Measurements from ENCODE around the gene CEP164. TPM values are rescaled to one million over a fixed set of nuclear protein-coding genes. Genes with fewer than 3 reads are reported as not detected.

Gene CEP164
- total RNA-seq, 2 experiments from 2014 or later = 33.0 to 36.7 TPM

DNA sequence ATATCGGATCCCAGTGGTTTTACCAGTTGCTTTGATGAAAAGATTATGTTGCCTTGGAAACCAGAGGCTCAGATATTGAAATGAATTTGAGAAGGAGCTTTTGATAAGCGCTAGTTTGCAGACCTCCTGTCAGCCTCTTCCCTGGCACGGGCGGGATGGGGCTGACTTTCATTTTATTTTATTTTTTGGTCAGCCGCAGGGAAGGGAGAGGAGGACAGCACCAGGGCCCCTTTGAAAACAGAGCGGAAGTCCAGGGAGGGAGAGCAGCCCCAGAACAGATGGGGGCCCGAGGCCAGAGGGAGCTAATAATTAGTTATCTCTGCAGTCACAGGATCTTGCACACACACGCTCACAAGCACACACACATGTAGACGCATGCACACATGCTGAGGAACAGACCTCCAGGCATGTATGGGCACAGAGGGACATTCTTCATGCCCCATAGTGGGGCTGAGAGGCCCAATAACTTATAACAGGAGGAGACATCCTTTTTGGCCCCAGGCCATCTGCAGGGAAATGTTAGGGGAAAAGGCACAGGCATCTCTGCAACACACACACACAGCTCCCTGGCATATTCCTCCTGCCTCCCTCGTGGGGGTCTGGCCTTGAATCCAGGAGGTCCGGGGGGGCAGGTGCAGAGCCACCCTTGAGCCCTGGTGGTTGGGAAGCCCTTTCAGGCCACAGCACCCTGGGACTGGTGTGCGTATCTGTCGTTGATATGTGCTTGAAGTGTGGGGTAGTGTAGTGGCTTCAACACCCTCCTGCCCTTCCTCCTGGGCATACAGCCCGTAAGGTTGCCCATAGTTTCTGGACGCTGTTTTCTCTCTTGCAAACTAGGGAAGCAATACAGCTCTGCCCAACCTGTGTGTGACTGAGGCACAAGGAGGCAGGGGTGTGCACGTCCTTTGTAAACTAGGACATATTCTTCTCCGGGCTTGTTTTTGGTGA is 117.3 kb downstream of the CEP164 start:
- H3K4me1 Mint-ChIP-seq (ENCODE audit: low read depth) = no peaks in the 10 kb centered on the region
- H3K9me3 Mint-ChIP-seq = no peaks in the 10 kb centered on the region
- H3K4me3 ChIP-seq (ENCODE audit: low read length) = no peak overlapping the region
- ChIA-PET CTCF (no interaction called here), POLR2A (no interaction called here)
- H3K9me3 ChIP-seq (ENCODE audit: control insufficient read depth in 1 of 2, insufficient read depth in 1 of 2, low read length in 2 of 2) = peaks cover 0 to 13% of the 10 kb centered on the region in 2 experiments
- TF ChIP-seq, protein P1, sequence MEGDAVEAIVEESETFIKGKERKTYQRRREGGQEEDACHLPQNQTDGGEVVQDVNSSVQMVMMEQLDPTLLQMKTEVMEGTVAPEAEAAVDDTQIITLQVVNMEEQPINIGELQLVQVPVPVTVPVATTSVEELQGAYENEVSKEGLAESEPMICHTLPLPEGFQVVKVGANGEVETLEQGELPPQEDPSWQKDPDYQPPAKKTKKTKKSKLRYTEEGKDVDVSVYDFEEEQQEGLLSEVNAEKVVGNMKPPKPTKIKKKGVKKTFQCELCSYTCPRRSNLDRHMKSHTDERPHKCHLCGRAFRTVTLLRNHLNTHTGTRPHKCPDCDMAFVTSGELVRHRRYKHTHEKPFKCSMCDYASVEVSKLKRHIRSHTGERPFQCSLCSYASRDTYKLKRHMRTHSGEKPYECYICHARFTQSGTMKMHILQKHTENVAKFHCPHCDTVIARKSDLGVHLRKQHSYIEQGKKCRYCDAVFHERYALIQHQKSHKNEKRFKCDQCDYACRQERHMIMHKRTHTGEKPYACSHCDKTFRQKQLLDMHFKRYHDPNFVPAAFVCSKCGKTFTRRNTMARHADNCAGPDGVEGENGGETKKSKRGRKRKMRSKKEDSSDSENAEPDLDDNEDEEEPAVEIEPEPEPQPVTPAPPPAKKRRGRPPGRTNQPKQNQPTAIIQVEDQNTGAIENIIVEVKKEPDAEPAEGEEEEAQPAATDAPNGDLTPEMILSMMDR (IDR thresholded peaks at IDR 0.05) = no peak
- peaks cover 23% of the 10 kb centered on the region for H3K27me3 Mint-ChIP-seq
- H3K27ac Mint-ChIP-seq = no peak overlapping the region
- H3K27ac ChIP-seq (ENCODE audit: low read depth in 1 of 2, low read length in 2 of 2) = no peak overlapping the region
- H3K36me3 ChIP-seq (ENCODE audit: insufficient read depth, low read length) = no peaks in the 10 kb centered on the region
- H3K4me3 Mint-ChIP-seq = no peak overlapping the region
- no peaks in the 10 kb centered on the region for H3K4me1 ChIP-seq (ENCODE audit: insufficient read depth, low read length)
- no peak for DNase-seq
- intact Hi-C loops (cut with DNase I, micrococcal nuclease) = no loop called here
- no peaks in the 10 kb centered on the region for H3K36me3 Mint-ChIP-seq (ENCODE audit: low read depth)
- H3K27me3 ChIP-seq (ENCODE audit: control insufficient read depth in 1 of 2, insufficient read depth in 2 of 2, low read length in 2 of 2) = peaks cover 0 to 7% of the 10 kb centered on the region in 2 experiments
- ATAC-seq (ENCODE audit: poor library complexity) = no peak

DNA sequence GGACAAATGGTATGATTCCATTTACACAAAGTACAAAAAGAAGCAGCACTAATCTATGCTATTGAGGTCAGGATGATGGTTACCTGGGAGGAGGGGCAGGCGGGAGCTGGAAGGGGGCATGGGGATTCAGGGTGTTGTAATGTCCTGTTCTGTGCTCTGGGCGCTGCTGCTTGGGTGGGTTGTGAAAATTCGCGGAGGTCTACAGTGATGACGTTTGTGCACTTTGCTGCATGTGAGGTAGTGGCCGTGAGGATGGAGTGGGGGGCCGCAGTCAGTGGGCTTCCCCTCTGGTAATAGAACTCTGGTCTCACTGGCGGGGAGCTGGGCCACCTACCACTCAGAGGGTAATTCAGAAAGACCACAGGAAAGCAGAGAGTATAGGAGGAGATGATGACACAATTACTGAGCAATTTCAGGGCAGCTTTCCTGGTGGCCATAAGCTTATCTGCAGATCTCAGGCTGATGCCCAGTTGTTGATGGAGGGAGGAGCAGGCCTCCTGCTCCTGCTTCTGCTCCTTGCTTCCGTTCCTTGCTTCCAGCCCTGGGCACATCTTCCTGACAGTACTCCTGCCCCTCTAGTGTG is 121.5 kb downstream of the CEP164 start:
- Histone ChIP-seq H3K4me3 (ENCODE audit: low read length) (no peak overlapping the region), H3K27me3 (ENCODE audit: control insufficient read depth in 1 of 2, insufficient read depth in 2 of 2, low read length in 2 of 2) (no peaks in the 10 kb centered on the region), H3K27ac (ENCODE audit: low read depth in 1 of 2, low read length in 2 of 2) (no peak overlapping the region), H3K9me3 (ENCODE audit: control insufficient read depth in 1 of 2, insufficient read depth in 1 of 2, low read length in 2 of 2) (peaks cover 0 to 14% of the 10 kb centered on the region in 2 experiments), H3K4me1 (ENCODE audit: insufficient read depth, low read length) (no peaks in the 10 kb centered on the region), H3K36me3 (ENCODE audit: insufficient read depth, low read length) (no peaks in the 10 kb centered on the region)
- ATAC-seq (ENCODE audit: poor library complexity) = no peak
- intact Hi-C loops (cut with DNase I, micrococcal nuclease) = no loop called here
- DNase-seq = no peak
- TF ChIP-seq, protein P1 (IDR thresholded peaks at IDR 0.05) = no peak
- peaks cover 5% of the 10 kb centered on the region for H3K27me3 Mint-ChIP-seq
- no peaks in the 10 kb centered on the region for H3K36me3 Mint-ChIP-seq (ENCODE audit: low read depth)
- no peaks in the 10 kb centered on the region for H3K4me1 Mint-ChIP-seq (ENCODE audit: low read depth)
- H3K4me3 Mint-ChIP-seq = no peak overlapping the region
- H3K27ac Mint-ChIP-seq = no peak overlapping the region
- CTCF ChIA-PET = no interaction called here
- H3K9me3 Mint-ChIP-seq = peaks cover 2% of the 10 kb centered on the region
- POLR2A ChIA-PET = no interaction called here

DNA sequence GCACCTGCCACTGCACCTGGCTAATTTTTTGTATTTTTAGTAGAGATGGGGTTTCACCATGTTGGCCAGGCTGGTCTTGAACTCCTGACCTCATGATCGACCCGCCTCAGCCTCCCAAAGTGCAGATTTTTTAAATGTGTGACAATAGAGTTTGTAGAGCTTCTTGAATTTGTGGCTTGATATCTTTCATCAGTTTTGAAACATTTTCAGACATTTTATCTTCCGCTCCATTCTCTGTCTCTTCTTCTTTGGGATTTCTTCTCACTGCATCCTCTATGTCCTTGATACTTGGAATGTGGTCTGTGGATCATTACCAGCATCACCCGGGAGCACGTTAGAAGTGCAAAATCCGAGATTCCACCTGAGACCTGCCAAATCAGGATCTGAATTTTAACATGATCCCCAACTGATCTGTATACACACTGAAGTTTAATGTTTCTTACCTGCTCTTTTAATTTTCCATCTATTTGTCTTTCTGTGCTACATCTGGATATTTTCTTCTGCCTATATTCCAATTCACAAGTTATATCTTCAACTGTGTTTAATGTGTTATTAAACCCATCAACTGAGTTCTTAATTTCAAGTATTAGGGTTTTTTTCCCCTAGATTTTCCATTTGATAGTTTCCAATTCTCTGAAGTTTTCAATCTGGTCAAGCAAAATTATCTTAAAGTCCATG is 126.4 kb downstream of the CEP164 start:
- Histone ChIP-seq H3K4me3 (ENCODE audit: low read length) (no peak overlapping the region), H3K36me3 (ENCODE audit: insufficient read depth, low read length) (no peaks in the 10 kb centered on the region), H3K9me3 (ENCODE audit: control insufficient read depth in 1 of 2, insufficient read depth in 1 of 2, low read length in 2 of 2) (peaks cover 0 to 14% of the 10 kb centered on the region in 2 experiments), H3K4me1 (ENCODE audit: insufficient read depth, low read length) (no peaks in the 10 kb centered on the region), H3K27ac (ENCODE audit: low read depth in 1 of 2, low read length in 2 of 2) (no peak overlapping the region), H3K27me3 (ENCODE audit: control insufficient read depth in 1 of 2, insufficient read depth in 2 of 2, low read length in 2 of 2) (no peaks in the 10 kb centered on the region)
- peaks cover 4% of the 10 kb centered on the region for H3K9me3 Mint-ChIP-seq
- H3K4me1 Mint-ChIP-seq (ENCODE audit: low read depth) = no peaks in the 10 kb centered on the region
- H3K27ac Mint-ChIP-seq = no peak overlapping the region
- H3K36me3 Mint-ChIP-seq (ENCODE audit: low read depth) = no peaks in the 10 kb centered on the region
- intact Hi-C loops (cut with DNase I, micrococcal nuclease) = no loop called here
- TF ChIP-seq, protein P1 (IDR thresholded peaks at IDR 0.05) = no peak
- no peak overlapping the region for H3K4me3 Mint-ChIP-seq
- DNase-seq (no peak), ATAC-seq (ENCODE audit: poor library complexity) (no peak)
- ChIA-PET CTCF (no interaction called here), POLR2A (no interaction called here)
- H3K27me3 Mint-ChIP-seq = no peaks in the 10 kb centered on the region
